HG03432 (cell line): ENCODE data around the gene TMEM39B.
"Not testable (repeated sequence)": the region's sequence is repeated elsewhere in the genome, so short reads cannot be mapped to it uniquely, and the experiment has no call there.

ENCODE experiments used
- ATAC-seq: cut with Tn5 transposase; IDR thresholded peaks from one replicate; pipeline ENCODE4 v1.9.1; 2021; ENCODE audit warnings: mild to moderate bottlenecking, moderate library complexity; ENCODE audit not compliant: unreplicated experiment

The TMEM39B gene

DNA sequence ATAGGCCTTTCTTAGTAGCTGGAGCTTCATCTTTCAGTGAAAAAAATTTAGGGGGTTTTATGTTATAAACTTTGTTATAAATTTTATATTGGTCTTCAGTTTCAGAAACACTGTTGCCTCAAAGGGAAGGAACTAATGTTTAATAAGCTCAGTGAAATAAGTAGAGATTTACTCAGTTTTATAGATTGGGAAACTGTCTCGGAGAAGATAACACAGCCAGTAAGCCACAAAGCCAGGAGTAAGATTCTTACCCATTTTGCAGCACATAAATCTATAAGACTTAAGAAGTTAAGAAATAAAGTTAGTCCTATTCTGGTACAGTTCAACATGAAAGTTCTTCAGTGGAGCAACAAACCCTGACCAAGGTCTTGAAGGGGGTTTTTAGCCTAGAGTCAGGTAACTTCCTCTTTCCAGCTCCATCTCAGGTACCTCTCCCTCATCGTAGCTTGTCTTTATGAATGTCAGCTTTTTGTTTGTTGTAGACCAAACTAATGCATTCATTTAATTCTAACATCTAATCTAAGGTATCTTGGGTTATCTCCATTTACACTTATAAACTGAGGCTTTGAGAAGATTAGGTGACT, 38.4 kb downstream of the TMEM39B start:
- no peak for ATAC-seq

DNA sequence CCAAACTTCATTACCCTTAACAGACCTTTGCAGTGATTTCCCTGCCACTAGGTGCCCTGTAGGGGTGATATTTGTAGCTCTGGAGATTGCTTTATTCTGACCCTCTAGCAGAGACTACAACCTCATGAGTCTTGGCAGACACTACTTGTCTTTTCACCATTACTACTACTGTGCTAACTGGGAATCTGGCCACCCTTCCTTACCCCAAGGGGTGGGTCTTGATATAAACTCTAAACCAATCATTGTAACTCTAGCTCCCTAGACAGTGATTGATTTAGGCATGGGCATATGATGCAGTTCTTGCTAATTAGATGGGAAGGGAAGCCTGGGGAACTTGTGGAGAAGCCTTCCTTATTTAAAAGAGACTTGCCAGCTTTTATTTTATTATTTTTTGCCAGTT, 39.0 kb downstream of the TMEM39B start:
- no peak for ATAC-seq

GRCh38 chr1:32112806-32113375, 40.2 kb downstream of the TMEM39B start:
- no peak for ATAC-seq

DNA sequence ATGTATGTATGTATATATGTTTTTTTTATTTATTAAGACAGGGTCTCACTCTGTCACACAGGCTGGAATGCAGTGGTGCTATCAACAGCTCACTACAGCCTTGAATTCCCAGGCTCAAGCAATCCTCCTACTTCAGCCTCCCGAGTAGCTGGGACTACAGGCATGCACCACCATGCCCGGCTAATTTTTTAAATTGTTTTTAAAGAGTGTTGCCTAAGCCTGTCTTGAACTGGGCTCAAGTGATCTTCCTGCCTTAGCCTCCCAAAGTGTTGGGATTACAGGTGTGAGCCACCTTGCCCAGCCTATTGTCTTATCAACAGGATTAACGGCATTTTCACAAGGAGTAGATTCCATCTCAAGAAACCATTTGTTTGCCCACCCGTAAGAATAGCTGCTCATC, 40.7 kb downstream of the TMEM39B start:
- ATAC-seq = not testable (repeated sequence)

DNA sequence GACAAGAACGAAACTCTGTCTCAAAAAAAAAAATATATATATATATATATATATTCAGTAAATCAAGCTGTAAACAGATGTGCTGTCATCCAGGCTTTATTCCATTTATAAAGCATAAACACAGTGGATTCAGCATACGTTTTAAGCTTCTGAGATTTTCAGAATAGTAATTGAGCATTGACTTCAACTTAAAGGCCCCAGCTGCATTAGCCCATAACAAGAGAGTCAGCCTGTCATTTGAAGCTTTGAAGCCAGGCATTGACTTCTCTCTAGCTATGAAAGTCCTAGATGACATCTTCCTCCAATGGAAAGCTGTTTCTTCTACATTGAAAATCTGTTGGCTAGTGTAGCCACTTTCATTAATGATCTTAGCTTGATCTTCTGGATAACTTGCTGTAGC, 41.7 kb downstream of the TMEM39B start:
- ATAC-seq = no peak

DNA sequence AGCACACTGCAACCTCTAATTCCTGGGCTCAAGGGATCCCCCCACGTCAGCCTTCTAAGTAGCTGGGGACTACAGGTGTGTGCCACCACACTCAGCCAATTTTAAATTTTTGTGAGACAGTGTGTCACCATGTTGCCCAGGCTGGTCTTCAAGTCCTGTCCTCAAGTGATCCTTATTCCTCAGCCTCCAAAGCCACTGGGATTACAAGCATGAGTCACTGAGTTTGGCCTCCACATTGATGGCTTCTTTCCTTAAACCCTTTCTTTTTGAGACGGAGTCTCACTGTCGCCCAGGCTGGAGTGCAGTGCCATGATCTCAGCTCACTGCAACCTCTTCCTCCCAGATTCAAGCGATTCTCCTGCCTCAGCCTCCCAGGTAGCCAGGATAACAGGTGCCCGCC, 42.8 kb downstream of the TMEM39B start:
- ATAC-seq = no peak

GRCh38 chr1:32116531-32116930, 43.8 kb downstream of the TMEM39B start:
- ATAC-seq = no peak

- no peak for ATAC-seq
These were observed 49.4 kb downstream of the TMEM39B start for GRCh38 chr1:32122151-32122550.

GRCh38 chr1:32123361-32123760, 50.6 kb downstream of the TMEM39B start:
- not testable (repeated sequence) for ATAC-seq

DNA sequence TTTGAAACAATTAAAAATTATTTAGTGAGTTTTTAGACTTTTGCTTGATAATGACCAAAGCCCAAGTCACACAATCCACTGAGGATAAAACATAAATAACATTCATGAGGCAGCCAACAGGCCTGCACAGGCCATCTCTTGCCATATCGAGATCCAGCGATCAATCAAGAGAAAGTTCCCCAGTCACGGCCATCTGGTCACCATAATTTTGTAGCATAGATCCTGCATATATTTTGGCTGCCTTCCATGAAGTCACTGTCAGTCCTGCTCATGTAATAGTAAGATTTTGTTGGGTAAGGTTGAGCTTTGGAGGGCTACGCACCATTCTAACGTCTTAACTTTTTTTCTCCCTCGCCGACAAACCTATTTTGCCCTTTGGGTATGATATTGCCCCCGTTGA, 52.6 kb downstream of the TMEM39B start:
- no peak for ATAC-seq

DNA sequence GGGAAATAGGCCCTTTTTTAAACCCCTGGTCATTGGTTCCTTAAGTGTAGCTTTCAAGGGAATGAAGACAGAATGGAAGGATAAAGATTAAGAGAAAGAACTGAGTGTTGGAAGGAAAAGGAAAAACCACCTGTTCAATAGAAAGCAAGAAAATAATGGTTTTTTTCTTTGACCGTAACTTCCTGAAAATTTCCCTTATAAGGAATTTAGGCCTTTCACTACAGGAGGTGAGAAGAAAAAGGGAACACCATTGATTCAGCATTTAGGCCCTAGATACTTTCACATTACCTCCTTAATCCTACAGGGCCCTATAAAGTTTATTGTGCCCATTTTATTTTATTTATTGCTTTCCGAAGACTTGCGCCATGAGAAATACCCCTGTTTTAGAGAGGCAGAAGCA, 54.0 kb downstream of the TMEM39B start:
- ATAC-seq = no peak

DNA sequence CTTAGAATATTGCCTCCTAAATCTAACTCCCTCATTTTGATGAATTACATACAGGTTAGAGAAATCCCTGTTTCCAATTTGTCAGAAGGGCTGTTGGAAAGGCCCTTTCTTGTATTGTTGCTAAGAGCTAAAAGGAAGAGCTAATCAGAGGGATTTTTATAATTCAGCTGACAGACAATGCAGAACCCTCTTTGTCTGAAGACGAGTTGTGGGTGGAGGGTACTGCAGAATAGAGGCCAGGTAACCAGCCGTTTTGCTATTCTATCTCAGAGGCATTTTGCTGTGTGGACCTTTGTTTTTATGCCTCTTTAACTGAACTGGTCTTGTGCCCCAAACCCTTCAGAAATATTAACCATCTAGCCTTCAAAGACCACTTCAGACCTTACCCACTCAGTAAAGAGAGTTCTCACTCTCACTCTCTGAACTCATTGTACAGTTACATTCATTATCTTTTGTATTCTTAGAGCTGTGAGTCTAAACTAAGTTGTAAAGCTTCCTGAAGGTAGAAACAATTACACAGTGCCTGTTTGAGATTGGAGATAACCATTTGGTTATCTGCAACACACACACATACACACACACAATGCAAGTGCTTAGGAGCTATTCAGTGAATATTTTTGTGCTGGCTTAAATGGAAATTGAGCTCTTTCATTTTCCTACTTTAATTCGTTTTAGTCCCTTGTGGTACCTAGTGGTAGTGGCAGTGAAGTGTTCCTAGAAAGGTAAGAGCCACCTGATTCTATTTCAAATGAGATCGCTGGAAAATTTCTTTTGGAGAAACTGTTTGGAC, 54.9 kb downstream of the TMEM39B start:
- no peak for ATAC-seq

GRCh38 chr1:32128479-32128878, 55.7 kb downstream of the TMEM39B start:
- no peak for ATAC-seq

GRCh38 chr1:32128964-32129363, 56.2 kb downstream of the TMEM39B start:
- no peak for ATAC-seq

- ATAC-seq = not testable (repeated sequence)
These were observed 61.2 kb downstream of the TMEM39B start for GRCh38 chr1:32133950-32134280.

DNA sequence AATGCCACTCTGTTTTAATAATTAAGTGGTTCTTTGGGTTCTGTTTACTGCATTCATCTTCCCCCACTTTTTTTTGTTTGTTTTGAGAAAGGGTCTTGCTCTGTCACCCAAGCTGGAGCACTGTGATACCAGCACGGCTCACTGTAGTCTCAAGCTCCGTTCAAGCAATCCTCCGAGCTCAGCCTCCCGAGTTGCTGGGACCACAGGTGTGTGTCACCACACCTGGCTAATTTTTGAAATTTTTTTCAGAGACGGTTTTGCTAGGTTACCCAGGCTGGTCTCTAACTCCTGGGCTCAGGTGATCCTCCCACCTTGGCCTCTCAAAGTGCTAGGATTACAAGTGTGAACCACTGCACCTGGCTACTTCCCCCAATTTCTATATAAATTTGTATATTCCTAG, 64.4 kb downstream of the TMEM39B start:
- ATAC-seq = no peak

GRCh38 chr1:32138965-32139364, 66.2 kb downstream of the TMEM39B start:
- no peak for ATAC-seq

DNA sequence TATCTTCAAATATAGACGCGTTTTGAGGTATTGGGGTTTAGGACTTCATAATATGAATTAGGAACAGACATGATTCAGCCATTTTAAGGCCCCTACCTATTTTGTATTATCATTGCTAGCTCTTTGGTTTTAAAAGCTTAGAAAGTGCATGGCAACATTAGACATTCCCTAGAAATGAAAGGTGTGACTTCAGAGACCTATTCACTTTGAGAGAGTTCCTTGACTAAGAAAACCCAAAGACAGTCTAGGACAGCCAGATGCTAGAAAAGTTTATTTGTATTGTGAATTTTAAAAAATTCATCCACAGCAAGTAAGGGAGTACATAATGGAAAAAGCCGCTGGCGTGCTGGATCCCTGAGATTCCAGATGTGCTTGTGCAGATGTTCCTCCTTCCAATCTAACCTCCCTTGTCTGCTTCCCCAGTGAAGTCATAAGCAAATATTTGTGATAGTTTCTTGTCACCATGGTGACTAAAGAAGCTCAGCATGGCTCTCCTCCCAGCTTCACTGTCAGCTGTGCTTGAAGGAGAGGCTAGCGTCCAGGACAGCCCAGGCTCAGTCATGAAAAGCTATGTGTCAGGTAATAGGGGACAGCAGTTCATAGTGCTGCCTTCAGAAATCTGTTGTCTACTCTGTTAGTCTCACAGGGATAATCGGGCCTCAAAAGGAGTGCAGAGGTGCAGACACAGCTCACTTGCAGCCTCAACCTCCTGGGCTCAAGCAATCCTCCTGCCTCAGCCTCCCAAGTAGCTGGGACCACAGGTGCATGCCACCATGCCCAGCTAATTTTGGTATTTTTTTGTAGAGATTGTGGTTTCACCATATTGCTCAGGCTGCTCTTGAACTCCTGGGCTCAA, 69.9 kb downstream of the TMEM39B start:
- no peak for ATAC-seq

DNA sequence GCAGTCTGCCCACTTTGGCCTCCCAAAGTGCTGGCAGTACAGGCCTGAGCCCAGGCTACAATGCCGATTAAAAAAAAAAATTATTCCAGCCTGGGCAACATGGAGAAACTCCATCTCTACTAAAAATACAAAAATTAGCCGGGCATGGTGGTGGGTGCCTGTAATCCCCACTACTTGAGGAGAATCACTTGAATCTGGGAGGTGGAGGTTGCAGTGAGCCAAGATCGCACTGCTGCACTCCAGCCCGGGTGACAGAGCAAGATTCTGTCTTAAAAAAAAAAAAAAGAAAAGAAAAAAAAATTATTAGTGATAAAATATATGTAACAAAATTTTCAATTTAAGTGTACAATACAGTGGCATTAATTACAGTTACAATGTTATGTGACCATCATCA, 70.6 kb downstream of the TMEM39B start:
- ATAC-seq = not testable (repeated sequence)

DNA sequence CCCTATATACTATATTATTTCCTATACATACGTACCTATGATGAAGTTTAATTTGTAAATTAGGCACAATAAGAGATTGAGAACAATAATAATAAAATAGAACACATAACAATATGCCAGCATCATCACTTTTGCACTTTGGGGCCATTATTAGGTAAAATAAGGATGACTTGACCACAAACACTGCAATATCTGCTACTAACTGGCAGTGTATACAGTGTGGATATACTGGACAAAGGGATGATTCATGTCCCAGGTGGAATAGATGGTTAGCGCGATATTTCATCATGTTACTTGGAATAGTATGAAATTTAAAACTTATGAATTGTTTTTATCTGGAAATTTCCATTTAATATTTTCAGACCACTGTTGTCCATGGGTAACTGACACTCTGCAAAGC, 71.3 kb downstream of the TMEM39B start:
- no peak for ATAC-seq

GRCh38 chr1:32147799-32148198, 75.1 kb downstream of the TMEM39B start:
- ATAC-seq = not testable (repeated sequence)

GRCh38 chr1:32150847-32151246, 78.1 kb downstream of the TMEM39B start:
- ATAC-seq = no peak
